ENCODE measurements around the gene ATL2.
"Not testable (repeated sequence)": the region's sequence is repeated elsewhere in the genome, so short reads cannot be mapped to it uniquely, and the experiment has no call there.

Gene ATL2

DNA sequence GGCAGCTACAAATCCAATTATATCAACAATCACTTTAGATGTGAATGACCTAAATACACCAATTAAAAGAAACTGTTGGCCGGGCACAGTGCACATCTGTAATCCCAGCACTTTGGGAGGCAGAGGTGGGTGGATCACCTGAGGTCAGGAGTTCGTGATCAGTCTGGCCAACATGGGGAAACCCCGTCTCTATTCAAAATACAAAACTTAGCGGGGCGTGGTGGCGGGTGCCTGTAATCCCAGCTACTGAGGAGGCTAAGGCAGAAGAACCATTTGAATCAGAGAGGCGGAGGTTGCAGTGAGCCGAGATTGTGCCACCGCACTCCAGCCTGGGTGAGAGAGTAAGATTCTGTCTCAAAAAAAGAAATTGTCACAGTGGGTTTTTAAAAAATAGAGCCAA lies 49.5 kb downstream of the ATL2 start:
- no peak for DNase-seq (ENCODE audit: low read depth)

DNA sequence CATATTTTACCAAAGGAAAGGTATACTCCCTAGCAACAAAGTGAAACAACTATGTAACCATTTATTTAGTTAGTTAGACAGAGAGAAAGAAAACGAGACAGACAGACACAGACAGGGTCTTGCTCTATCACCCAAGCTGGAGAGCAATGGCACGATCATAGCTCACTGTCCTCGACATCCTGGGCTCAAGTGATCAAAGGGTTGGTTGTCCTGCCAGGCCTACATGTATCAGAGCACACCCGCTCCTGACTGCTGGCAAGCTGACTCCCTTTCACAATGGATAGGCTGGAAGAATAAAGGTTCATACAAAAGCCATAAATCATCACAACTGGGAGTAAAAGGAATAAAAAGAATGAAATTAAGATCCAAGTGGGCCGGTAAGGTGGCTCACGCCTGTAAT lies 53.5 kb downstream of the ATL2 start:
- DNase-seq (ENCODE audit: low read depth), result no peak

DNA sequence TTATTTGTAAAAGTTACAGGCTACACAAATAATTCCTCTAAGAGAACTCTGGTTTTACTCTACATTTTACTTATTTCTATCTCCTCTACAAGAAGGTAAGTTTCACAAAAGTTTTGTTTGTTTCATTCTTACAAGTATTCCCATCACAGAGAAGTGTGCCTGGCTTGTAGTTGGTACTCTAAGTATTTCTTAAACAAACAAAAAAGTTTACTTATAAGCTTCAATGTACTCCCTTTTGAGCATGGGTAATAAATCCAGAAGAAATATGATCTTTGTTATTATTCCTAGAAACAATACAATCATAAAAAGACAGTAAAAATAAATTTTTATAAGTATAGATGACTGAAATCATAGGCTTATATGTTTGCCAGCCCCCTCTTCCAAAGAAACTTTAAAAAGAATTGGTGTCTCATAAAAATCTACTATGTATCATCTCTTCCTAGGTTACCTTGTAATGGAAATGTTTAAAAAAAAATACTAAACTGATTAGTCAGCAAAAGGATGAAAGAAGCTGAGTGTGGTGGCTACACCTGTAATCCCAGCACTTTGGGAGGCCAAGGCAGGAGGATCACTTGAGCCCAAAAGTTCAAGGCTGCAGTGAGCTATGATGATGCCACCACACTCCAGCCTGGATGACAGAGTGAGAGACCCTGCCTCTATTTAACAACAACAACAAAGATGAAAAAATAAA lies 54.7 kb downstream of the ATL2 start:
- no peak for DNase-seq (ENCODE audit: low read depth)

DNA sequence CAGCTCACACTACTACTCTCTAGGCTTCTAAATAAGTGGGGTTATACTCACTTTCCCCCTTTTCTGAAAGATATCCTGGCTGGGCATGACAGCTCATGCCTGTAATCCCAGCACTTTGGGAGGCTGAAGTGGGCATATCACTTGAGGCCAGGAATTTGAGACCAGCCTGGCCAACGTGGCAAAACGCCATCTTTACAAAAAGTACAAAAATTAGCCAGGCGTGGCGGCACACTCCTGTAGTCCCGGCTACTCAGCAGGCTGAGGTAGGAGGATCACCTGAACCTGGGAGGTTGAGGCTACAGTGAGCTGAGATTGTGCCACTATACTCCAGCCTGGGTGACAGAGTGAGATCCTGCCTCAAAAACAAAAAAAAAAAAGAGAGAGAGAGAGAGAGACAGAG lies 57.8 kb downstream of the ATL2 start:
- not testable (repeated sequence) for DNase-seq (ENCODE audit: low read depth)

DNA sequence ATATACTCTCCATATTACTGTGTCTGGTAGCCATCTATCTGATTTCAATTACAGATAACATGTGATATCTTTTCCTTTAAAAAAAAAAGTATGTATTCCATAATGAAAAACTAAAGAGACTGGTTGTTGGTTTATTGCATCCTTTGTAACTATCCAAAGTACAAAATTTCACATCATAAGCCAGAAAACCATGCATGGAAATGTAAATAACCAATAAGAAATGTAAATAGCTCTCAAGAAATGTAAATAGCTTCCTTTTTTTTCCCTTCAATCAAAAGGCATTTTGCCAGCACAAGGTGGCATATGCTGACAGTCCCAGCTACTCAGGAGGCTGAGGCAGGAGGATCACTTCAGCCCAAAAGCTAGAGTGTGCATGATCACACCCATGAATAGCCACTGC lies 59.3 kb downstream of the ATL2 start:
- no peak for DNase-seq (ENCODE audit: low read depth)

DNA sequence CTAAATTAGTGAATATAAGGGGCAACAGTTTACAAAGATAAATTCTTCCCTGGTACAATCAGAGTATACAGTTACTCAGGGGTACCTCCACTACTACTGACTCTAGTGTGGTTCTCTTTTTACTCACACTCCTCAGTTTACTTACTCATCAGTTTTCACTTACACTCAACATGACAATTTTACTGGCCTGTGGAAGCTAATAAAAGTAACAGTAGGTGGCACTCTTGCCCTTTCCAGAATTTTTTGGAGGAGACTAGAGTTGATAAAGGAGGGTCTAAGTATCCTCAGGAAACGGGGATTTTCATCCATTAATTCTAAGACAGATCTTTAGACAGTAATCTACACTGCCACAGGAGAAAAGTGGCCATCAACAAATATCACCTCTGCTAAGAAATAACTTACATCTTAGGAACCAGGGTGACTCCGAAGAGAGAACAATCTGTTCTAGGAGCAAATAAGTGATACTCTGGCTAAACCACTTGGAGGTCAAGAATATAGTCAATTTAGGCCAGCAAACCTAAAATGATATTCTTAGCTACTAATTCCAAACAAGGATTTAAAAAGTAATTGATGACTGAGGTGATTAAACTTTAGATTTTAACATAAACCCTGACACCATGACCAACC lies 61.3 kb downstream of the ATL2 start:
- peak; percentile 23 for DNase-seq (ENCODE audit: low read depth)

DNA sequence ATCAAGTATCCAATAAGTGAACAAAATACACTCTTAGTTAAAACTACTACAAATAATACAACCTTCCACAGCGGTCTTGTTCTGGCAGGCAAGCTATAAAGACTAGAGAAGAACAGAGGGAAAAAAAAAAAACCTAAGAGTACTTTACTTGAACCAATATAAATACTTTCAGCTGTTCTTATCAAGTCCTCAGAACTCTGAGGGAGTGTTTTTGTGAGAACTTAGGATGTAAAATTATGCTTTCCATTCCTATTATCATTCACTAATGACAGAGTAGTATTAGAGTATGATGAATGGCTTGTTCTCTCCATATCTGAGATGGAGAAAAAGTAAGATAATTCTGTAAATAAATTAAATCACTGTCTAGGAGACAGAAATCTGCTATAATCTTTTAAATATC lies 68.3 kb downstream of the ATL2 start:
- DNase-seq (ENCODE audit: low read depth), result no peak

DNA sequence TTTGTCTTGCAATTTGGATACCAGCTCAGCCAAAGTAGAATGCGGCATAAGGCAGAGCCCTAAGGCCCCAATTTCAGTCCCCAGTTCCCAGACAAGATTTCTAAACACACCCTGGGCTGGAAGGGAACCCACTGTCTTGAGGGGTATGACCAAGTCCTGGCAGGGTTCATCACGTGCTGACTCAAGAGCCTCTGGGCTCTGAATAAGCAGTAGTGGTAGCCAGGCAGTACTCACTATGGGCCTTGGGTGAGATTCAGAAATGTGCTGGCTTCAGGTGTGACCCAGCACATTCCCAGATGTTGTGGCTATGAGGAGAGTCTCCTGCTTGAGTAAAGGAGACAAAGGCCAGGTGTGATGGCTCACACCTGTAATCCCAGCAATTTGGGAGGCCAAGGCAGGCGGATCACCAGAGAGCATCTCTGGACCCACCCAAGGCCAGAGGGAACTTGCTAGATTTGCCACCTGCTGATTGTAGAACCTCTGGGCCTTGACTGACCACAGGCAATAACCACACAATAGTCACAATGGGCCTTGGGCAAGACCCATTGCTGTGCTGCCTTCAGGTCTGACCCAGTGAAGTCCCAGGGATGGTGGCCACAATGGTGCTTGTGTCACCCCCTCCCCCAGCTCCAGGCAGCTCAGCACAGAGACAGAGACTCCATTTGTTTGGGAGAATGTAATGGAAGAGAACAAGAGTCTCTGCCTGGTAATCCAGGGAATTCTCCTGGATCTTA lies 74.9 kb downstream of the ATL2 start:
- DNase-seq (ENCODE audit: low read depth), result no peak

DNA sequence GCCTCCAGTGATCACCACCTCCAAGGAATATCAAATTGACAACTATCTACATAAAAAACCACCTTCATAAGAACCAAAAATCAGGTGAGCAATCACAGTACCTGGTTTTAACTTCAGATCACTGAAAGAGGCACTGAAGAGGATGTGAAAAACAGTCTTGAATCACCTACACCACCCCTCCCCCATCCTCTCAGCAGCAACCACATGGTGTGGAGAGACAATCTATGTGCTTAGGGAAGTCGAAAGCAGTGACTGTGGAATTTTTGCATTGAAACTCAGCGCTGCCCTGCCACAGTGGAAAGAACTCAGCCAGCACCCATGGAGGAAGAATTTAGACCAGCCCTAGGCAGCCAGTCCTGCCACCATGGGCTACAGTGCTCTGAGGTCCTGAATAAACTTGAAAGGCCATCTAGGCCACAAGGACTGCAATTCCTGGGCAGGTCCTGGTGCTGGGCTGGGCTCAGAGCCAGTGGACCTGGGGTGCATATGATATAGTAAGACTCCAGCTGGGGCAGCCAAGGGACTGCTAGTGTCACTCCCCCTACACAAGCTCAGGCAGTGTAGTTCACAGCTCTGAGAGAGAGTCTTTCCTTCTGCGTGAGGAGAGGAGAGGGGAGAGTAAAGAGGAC lies 75.6 kb downstream of the ATL2 start:
- no peak for DNase-seq (ENCODE audit: low read depth)

DNA sequence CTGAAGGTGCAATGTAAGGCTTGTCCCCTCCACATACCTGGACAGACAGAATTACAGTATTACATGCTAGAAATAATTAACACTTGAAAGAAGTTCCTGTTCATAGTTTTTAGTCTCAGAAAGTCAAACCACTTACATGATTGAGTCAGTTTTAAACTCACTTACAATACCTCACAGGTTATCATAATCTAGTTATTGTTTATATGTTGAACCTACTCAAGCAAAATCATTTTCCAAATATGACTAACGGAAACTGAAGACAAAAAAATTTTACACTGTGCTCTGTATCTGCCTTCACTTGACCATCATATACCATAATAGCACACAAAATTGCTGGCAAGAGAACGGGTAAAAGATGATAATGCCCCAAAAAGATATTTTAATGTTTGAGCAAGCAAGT lies 78.5 kb downstream of the ATL2 start:
- DNase-seq (ENCODE audit: low read depth), result no peak

DNA sequence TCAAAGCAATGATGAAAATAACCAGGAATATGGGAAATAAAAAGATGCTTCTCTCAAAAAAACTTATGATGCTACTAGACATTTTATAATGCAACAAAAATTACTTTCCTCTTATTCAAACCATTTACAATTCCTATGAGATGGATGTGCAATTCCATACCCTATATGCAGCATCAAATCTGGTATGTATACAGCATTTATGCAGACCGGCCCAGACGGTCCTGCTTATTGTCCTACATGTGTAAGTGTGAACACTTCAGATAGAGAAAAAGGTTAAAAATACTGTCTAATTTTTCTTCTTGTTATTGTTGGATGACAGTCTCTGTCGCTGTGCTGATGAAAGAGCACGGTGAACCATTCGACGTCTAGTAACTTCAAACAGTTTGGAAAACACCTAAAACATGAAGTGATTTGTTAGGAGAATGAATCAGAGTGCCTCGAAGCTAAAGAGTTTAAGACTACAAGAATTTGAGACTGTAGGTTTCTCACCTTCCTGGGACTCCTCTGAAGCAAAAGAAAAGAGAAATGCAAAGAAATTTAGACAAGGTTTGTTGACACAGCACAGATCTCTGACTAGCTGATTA lies 80.8 kb downstream of the ATL2 start:
- no peak for DNase-seq (ENCODE audit: low read depth)

DNA sequence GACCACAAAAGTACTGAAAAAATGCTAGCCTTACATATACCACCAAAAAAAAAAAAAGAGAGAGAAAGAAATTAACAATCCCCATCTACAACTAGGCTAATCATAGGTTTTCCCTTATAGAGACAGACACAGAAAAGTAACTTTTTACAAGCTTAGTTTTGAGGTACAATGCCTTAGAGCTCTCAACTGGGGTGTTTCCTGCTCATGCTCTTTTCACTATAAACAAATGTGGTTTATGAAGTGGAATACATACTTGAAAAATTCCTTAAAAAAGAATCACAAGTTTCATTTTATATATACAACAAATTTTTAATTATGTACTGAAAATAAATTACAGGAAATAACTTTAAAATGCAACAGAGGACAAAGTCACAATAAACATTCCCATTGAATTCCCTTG lies 82.5 kb downstream of the ATL2 start:
- no peak for DNase-seq (ENCODE audit: low read depth)

DNA sequence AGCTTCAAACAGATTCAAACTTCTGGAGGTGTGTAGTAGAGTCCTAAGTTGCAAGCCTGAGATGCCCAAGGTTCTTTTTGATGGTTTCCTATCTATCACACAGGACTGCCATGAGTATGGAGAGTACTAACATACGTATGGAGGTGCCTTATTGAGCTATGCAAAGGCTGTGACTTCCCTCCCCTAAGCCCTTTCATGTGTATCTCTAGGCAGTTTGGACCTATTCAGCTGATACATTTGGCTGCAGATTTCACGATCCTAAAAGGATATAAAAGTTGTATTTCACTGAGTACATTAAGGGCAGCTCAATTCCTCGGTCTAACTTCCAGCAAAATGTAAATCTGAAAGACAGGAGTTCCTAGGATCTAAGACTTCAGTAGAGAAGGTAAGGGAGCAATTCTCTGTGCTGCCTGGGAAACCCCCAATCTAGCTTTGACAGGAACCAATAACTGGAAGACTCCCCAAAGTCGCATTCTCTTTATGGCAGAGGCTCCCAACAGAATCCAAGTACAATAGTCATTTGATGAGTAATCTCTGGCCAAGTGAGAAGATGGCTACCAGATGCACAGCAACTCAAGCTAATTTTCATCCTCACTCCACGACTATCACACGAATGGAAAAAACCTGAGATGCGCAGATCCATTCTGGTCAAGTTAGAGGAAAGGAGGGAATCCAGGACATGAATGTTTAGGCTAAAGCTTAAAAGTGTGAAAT lies 83.8 kb downstream of the ATL2 start:
- DNase-seq (ENCODE audit: low read depth), result no peak

DNA sequence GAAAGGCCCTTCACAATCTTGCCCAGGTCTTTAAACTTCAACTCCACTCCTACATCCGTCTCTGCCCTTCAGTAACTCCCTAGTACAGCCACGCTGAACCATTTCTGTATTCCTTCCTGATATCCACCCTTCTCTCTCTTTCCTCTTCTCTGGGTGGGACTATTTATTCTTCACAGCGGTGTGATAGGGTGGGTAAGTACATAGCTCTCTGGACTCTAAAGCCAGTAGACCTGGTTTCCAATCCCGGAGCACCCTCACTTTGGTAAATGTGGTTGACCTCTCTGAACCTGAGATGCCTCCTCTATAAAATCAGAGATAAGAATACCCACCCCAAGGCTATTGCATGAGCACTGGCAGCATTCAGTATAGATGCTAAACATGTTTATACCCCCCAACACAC lies 86.7 kb downstream of the ATL2 start:
- DNase-seq (ENCODE audit: low read depth), result no peak

DNA sequence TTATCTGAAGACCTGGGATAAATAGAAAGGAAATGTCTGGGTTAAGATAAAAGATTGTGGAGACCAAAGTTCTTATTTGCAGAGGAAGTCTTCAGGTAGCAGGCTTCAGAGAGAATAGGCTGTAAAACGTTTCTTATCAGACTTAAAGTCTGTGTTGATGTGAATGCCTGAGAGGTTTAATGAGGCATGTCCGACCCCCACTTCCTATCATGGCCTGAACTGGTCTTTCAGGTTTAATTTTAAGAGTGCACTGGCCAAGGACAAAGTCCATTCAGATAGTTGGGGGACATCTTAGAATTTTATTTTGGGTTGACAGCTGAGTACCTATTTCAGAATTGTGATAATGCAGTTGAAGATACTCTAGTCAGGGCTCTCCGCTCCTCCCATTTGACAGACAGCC lies 92.1 kb downstream of the ATL2 start:
- no peak for DNase-seq (ENCODE audit: low read depth)

DNA sequence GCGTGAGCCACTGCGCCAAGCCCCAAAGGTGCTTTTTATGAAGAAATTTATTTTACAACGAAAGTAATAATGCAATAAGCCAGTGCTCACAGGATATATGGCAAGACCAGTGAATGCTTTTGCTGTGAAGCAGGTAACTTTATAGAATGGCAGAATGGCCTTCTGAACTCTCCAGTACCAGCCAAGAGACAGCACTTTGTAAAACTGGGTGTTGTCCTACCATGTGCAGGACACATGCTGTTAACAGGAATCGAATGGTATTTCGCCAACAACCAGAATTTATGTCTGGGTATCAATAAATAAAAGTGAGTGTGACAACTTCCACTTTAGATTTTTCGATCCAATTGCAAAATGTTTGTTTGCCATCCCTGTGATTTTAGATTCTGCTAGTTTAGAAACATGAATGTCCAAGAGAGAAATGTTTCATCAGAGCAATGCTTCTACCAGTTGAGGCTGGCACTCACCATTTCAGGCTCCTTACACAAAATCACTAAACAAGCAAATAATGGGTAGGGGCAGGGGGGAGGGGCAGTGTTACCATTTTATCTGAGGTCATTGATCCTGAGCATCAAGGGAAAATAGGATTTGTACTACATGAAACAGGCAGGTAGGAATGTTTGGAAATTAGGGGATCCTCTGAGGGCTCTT lies 95.9 kb downstream of the ATL2 start:
- no peak for DNase-seq (ENCODE audit: low read depth)

DNA sequence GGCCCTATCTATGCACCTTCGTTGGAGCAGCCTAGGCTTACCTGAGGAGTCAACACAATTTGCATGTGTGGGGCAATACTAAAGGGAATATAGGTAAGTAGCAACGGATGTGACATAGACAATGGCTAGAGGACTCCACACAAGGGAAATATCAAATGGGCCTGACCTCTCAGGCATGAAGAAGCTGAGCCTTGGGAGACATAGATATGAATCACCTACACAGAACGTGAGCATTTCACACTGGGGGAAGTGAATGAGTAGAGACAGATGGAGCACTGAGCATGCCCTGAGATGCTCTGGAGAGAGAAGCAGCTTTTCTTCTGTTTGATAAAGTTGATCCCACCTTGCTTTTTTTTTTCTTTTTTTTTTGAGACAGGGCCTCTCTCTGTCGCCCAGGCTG lies 97.9 kb downstream of the ATL2 start:
- DNase-seq (ENCODE audit: low read depth), result no peak

DNA sequence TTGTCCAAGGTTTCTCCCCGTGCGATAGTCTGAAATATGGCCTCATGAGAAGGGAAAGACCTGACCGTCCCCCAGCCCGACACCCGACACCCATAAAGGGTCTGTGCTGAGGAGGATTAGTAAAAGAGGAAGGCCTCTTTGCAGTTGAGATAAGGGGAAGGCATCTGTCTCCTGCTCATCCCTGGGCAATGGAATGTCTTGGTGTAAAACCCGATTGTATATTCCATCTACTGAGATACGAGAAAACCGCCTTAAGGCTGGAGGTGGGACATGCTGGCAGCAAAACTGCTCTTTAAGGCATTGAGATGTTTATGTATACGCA lies 99.0 kb downstream of the ATL2 start:
- DNase-seq (ENCODE audit: low read depth), result not testable (repeated sequence)

DNA sequence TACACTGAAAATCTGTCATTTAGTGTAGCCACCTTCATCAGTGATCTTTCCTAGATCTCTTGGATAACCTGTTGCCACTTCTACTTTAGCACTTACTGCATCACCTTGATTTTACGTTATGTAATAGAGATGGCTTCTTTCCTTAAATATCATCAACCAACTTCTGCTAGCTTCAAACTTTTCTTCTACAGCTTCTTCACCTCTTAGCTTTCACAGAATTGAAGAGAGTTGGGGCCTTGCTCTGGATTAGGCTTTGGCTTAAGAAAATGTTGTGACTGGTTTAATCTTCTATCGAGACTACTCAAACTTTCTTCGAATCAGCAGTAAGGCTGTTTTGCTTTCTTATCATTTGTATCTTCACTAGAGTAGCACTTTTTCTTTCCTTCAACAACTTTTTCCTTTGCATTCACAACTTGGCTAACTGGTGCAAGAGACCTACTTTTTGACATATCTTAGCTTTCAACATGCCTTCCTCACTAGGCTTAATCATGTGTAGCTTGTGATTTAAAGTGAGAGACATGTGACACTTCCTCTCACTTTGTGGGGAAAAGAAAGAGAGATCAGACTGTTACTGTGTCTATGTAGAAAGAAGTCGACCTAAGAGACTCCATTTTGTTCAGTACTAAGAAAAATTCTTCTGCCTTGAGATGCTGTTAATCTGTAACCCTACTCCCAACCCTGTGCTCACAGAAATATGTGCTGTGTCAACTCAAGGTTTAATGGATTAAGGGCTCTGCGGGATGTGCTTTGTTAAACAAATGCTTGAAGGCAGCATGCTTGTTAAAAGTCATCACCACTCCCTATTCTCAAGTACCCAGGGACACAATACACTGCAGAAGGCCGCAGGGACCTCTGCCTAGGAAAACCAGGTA lies 99.6 kb downstream of the ATL2 start:
- DNase-seq (ENCODE audit: low read depth), result no peak
